ENCODE data around the gene DDX52. TPM values are rescaled to one million over a fixed set of nuclear protein-coding genes. Genes with fewer than 3 reads are reported as not detected.
"Not testable (repeated sequence)": the region's sequence is repeated elsewhere in the genome, so short reads cannot be mapped to it uniquely, and the experiment has no call there.

Gene DDX52
- polyA plus RNA-seq, 3 donors: 37.4 to 48.6 (median 45.6) TPM

GRCh38 chr17:37662353-37662752 is 19.1 kb upstream of the DDX52 start:
- no peak for DNase-seq

GRCh38 chr17:37661400-37662014 is 18.3 kb upstream of the DDX52 start:
- DNase-seq: no peak

GRCh38 chr17:37659925-37660324 is 16.7 kb upstream of the DDX52 start:
- no peak for DNase-seq

- no peak for DNase-seq
Observed at GRCh38 chr17:37657202-37657601, 14.0 kb upstream of the DDX52 start.

- DNase-seq: no peak
Observed at GRCh38 chr17:37651849-37652248, 8.6 kb upstream of the DDX52 start.

GRCh38 chr17:37650419-37651003 is 7.3 kb upstream of the DDX52 start:
- DNase-seq: no peak

GRCh38 chr17:37648555-37648954 is 5.3 kb upstream of the DDX52 start:
- no peak for DNase-seq

- no peak for DNase-seq
Observed at GRCh38 chr17:37647856-37648255, 4.6 kb upstream of the DDX52 start.

- DNase-seq: peak; percentile 11
Observed at GRCh38 chr17:37643869-37644268, 623 bp upstream of the DDX52 start.

GRCh38 chr17:37642681-37643080 is 565 bp downstream of the DDX52 start:
- DNase-seq: peak; percentile 31

GRCh38 chr17:37640015-37640414 is 3.2 kb downstream of the DDX52 start:
- DNase-seq: no peak

- DNase-seq: no peak
Observed at GRCh38 chr17:37637956-37638355, 5.3 kb downstream of the DDX52 start.

GRCh38 chr17:37616430-37616829 is 26.8 kb downstream of the DDX52 start:
- not testable (repeated sequence) for DNase-seq

GRCh38 chr17:37614823-37615222 is 28.4 kb downstream of the DDX52 start:
- DNase-seq: no peak

- no peak for DNase-seq
Observed at GRCh38 chr17:37614391-37614790, 28.9 kb downstream of the DDX52 start.

GRCh38 chr17:37610971-37611370 is 32.3 kb downstream of the DDX52 start:
- no peak for DNase-seq

- DNase-seq: not testable (repeated sequence)
Observed at GRCh38 chr17:37610041-37610420, 33.2 kb downstream of the DDX52 start.

GRCh38 chr17:37609170-37610040 is 33.8 kb downstream of the DDX52 start, which contains the start of gene SYNRG:
Gene SYNRG (minus strand): TSS chr17:37609418. CDS start chr17:37609355, 63 bp downstream.
- peak; percentile 95 for DNase-seq

GRCh38 chr17:37608351-37609169 is 34.7 kb downstream of the DDX52 start:
- DNase-seq: peak; percentile 67

GRCh38 chr17:37607637-37608331 is 35.5 kb downstream of the DDX52 start:
- DNase-seq: no peak

- no peak for DNase-seq
Observed at GRCh38 chr17:37605813-37606505, 37.3 kb downstream of the DDX52 start.

Data from renal pelvis (tissue), 4 donors.